Fibroblast of mammary gland (primary cell): ENCODE measurements around the gene PDE4B.

Source experiments
- DNase-seq: peaks from one replicate; pipeline ENCODE4 v3.0.0-alpha.2; 2010; ENCODE audit warnings: low read depth
- H3K4me3 ChIP-seq: 2 replicates; pipeline ENCODE4 v1.5.1; 2011; ENCODE audit warnings: low read depth, mild to moderate bottlenecking, low read length, moderate library complexity; ENCODE audit not compliant: control insufficient read depth
- CTCF ChIP-seq: conservative IDR thresholded peaks from 2 replicates; pipeline ENCODE4 v1.5.1; 2011; ENCODE audit warnings: low read depth, low read length, inconsistent platforms; ENCODE audit not compliant: control insufficient read depth, insufficient read depth

The PDE4B gene

GRCh38 chr1:66283622-66284041, 490.9 kb downstream of the PDE4B start:
- TF ChIP-seq CTCF, result no peak
- DNase-seq, result peak; percentile 68
- no peak overlapping the region for H3K4me3 ChIP-seq

GRCh38 chr1:66284746-66285145, 492.1 kb downstream of the PDE4B start:
- no peak for TF ChIP-seq CTCF
- no peak overlapping the region for H3K4me3 ChIP-seq
- DNase-seq, result no peak

GRCh38 chr1:66285618-66286270, 493.0 kb downstream of the PDE4B start:
- H3K4me3 ChIP-seq, result no peak overlapping the region
- TF ChIP-seq CTCF, result no peak
- no peak for DNase-seq

- no peak for DNase-seq
- H3K4me3 ChIP-seq, result no peak overlapping the region
- TF ChIP-seq CTCF, result no peak
Measured at GRCh38 chr1:66286307-66286706, 493.6 kb downstream of the PDE4B start.

GRCh38 chr1:66288048-66288447, 495.4 kb downstream of the PDE4B start:
- TF ChIP-seq CTCF, result no peak
- no peak overlapping the region for H3K4me3 ChIP-seq
- DNase-seq, result no peak

- TF ChIP-seq CTCF, result no peak
- no peak overlapping the region for H3K4me3 ChIP-seq
- DNase-seq, result no peak
Measured at GRCh38 chr1:66290761-66291530, 498.3 kb downstream of the PDE4B start.
